ENCODE results near the gene BPIFB6.

DNA sequence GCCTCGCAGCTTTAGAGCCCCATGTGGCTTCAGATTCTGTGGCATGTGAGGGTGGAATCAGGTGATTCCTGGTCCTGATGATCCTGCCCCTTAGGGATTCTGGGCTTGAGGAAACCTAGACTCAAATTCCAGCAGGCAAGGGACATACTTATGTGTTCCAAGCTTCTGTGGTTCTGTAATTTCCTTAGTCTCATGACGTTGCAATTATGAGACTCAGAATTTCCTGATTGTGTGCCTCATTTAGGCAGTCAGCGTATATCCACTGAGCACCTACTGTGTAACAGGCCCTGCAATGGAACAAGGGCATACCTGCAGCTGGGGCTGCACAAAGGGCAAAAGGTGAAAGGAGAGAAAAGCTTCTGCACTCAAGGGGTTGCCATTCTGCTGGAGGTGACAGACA, 36.4 kb downstream of the BPIFB6 start:
- TF ChIP-seq TEAD4 (IDR thresholded peaks at IDR 0.05) (no peak), CEBPB (IDR thresholded peaks at IDR 0.05) (no peak), CREB1 (IDR thresholded peaks at IDR 0.05; ENCODE audit: low read depth) (no peak), YY1 (IDR thresholded peaks at IDR 0.05; ENCODE audit: low read depth) (no peak), EGR1 (IDR thresholded peaks at IDR 0.05) (no peak), RAD21 (IDR thresholded peaks at IDR 0.05; ENCODE audit: low read depth) (no peak), FOXM1 (IDR thresholded peaks at IDR 0.05; ENCODE audit: borderline replicate concordance, low read depth) (no peak), EP300 (IDR thresholded peaks at IDR 0.05; ENCODE audit: borderline replicate concordance) (no peak), TAF1 (IDR thresholded peaks at IDR 0.05; ENCODE audit: low read depth) (no peak), NFIC (IDR thresholded peaks at IDR 0.05) (no peak)
- TF ChIP-seq, protein P1, sequence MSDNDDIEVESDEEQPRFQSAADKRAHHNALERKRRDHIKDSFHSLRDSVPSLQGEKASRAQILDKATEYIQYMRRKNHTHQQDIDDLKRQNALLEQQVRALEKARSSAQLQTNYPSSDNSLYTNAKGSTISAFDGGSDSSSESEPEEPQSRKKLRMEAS (IDR thresholded peaks at IDR 0.05): no peak
- TF ChIP-seq, protein P2, sequence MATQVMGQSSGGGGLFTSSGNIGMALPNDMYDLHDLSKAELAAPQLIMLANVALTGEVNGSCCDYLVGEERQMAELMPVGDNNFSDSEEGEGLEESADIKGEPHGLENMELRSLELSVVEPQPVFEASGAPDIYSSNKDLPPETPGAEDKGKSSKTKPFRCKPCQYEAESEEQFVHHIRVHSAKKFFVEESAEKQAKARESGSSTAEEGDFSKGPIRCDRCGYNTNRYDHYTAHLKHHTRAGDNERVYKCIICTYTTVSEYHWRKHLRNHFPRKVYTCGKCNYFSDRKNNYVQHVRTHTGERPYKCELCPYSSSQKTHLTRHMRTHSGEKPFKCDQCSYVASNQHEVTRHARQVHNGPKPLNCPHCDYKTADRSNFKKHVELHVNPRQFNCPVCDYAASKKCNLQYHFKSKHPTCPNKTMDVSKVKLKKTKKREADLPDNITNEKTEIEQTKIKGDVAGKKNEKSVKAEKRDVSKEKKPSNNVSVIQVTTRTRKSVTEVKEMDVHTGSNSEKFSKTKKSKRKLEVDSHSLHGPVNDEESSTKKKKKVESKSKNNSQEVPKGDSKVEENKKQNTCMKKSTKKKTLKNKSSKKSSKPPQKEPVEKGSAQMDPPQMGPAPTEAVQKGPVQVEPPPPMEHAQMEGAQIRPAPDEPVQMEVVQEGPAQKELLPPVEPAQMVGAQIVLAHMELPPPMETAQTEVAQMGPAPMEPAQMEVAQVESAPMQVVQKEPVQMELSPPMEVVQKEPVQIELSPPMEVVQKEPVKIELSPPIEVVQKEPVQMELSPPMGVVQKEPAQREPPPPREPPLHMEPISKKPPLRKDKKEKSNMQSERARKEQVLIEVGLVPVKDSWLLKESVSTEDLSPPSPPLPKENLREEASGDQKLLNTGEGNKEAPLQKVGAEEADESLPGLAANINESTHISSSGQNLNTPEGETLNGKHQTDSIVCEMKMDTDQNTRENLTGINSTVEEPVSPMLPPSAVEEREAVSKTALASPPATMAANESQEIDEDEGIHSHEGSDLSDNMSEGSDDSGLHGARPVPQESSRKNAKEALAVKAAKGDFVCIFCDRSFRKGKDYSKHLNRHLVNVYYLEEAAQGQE (IDR thresholded peaks at IDR 0.05; ENCODE audit: low read depth): no peak
